GM12801 (cell line): Measurements from ENCODE around the gene KDM4D.

Experiments
- TF ChIP-seq, protein P1 (sequence below): IDR thresholded peaks from one replicate; pipeline ENCODE4 v1.5.1; 2011; ENCODE audit warnings: control low read depth; ENCODE audit not compliant: insufficient read length; ENCODE audit errors: extremely low read depth

KDM4D gene

DNA sequence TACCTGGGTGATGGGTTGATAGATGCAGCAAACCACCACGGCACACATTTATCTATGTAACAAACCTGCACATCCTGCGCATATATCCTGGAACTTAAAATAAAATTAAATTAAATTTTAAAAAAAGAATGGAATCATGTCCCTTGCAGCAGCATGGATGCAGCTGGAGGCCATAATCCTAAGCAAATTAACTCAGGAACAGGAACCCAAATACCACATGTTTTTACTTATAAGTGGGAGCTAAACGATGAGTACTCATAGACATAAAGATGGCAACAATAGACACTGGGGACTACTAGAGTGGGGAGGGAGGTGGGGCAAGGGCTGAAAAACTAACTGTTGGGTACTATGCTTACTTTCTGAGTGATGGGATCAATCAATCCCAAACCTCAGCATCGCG lies 41.0 kb upstream of the KDM4D start:
- TF ChIP-seq, protein P1, sequence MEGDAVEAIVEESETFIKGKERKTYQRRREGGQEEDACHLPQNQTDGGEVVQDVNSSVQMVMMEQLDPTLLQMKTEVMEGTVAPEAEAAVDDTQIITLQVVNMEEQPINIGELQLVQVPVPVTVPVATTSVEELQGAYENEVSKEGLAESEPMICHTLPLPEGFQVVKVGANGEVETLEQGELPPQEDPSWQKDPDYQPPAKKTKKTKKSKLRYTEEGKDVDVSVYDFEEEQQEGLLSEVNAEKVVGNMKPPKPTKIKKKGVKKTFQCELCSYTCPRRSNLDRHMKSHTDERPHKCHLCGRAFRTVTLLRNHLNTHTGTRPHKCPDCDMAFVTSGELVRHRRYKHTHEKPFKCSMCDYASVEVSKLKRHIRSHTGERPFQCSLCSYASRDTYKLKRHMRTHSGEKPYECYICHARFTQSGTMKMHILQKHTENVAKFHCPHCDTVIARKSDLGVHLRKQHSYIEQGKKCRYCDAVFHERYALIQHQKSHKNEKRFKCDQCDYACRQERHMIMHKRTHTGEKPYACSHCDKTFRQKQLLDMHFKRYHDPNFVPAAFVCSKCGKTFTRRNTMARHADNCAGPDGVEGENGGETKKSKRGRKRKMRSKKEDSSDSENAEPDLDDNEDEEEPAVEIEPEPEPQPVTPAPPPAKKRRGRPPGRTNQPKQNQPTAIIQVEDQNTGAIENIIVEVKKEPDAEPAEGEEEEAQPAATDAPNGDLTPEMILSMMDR: no peak

DNA sequence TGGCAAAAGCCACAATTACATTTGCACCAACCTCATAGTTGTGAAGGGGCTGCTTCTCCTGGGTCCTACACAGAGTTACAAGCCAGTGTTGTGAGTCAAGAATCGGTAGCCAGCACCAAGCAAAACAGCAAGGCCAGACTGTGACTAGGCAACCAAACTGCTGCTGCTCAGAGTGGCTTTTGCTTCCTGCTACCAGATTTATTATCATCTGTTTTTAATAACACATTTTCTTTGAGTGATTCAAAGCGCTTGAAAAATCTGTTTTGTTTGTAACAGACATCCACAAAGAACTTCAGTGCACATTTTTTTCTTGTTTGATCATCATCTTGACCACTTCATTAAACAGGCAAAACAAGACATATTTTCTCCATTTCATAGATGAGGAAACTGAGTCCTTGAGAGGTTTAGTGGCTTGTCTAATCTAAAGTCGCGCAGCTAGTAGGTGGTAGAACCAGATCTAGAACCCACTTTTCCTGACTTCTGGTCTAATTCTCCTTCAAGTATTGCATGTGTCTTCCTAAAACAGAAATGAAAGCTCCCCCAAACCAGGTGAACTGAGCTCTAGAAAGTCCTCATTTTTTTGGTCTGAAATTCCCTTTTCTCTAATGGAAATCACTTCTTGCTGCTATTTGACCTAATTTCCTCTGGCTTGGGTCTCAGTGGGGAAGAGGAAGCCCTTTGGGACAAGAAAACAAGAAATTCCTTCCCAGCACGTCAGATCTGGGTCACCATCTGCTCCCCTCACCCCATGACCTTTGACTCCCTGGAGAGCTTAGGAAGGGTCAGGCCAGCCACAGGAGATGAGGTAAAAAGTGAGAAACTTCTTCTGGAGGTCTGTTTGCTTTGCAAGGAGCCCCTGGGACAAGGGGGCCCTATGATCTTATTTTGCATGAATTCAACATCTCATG lies 40.0 kb upstream of the KDM4D start:
- TF ChIP-seq, protein P1: no peak

DNA sequence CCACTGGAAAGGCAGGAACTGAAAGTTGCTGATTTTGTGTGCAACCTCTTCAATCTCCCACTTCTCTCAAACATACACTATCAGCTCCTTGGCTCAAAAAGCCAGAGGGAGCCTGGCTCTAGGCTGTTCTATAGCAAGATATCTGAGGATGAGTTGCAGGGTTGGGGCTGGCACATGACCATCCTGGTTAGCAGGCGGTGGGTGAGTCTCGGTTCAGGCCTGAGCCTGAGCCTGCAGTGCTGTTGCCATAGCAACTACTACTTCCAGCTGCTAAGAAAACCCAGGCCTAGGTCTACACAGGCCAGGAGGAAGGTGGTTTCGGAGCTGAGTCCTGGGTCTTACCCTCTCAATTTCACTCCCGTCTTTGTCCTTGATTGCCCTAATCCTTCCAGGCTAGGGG lies 39.1 kb upstream of the KDM4D start:
- TF ChIP-seq, protein P1: no peak

DNA sequence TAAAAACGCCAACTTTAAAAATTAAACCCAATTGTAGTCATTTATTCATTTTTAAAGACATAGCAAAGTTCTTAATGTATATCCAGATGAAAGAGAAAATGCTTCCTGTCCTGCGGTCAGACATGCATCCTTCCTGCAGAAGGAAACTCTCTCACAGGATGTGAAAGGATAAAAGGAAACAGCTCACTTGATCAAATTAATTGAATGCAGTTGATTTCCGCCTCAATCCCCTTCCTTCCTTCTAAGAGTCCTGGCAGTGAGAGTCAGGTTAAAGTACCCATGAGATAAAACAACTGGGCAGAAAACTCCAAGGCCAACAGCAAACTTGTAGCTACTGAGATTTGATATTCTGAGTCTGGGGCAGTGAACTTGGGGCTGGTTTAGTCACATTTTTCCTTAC lies 38.7 kb upstream of the KDM4D start:
- TF ChIP-seq, protein P1: no peak

DNA sequence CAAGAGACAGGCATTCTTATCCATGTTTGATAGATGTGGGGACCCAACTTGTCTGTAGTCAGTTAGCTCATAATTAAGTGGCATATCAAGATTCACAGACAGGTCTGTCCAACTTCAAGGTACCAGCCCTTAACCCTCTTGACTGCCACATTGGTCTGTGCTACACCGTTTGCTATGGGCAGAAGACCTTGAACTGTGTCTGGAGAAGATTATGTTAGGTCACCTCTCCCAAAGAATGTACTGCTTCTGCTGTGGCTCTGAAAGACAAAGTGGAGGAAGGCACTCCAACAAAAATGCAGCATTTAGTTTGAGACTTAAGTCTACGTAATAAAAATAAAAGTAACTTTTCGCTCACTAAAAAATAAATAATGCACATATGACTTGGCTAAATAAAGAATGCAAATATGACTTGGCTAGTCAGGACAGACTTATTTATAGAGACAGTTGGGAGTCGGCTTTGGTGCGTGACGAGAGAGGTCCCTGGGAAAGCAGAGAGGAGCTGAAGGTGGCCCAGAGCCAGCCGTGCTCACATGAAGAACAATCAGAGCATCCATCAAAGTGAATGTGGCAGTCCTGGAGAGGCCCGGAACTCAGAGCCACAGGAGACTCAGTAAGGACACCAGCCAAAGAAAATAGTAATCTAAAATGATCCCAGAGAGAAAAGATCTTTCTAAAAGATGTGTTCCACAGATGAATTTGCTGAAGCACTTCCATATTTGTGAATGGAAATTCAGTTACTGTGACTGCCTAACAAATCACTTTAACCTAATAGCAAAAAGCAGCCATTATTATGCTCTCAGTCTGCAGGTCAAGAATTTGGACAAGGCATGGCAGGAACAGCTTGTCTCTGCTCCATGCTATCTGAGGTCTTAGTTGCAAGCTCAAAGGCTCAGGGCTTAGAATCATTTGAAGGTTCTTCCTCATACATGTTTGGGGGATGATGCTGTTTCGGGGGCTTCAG lies 35.1 kb upstream of the KDM4D start:
- TF ChIP-seq, protein P1: no peak

DNA sequence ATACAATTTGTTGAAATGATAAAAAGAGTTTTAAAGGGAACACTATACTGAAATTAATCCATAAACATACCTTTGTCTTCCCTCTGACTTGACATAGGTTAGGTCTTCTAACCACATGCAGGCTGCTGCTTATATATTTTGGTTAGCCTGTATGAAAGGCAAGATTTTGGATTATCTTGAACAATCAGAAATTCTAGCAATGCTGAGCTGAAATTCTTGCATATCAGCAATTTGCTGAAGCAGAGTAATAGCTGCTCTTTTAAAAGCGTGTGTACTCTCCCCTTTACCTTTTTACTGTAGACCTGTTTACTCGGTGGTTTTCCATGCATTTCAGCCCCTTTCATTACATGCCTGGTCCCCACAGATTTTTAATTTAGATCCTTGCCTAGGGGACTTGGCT lies 34.2 kb upstream of the KDM4D start:
- TF ChIP-seq, protein P1: no peak

DNA sequence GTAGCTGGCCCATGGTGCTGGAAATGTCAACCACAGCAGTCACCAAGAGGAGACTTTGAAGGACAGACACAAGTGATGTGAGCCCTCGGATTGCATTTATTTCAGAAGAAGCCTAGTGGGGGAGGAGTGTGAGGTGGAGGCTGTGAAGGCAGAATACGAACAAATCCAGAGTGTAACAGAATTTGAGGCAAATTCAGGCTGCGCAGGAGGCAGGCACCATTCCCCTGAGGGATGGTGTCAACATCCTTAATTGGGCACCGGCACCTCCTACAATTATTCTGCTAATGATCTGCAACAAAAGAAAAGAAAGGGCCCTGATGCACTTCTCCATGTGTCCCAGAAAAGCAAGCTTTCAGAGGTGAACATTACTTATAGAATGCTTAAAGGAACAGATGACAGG lies 32.4 kb upstream of the KDM4D start:
- TF ChIP-seq, protein P1: no peak
